ENCODE results near the gene LYRM1. TPM values are rescaled to one million over a fixed set of nuclear protein-coding genes. Genes with fewer than 3 reads are reported as not detected.
"Not testable (repeated sequence)": the region's sequence is repeated elsewhere in the genome, so short reads cannot be mapped to it uniquely, and the experiment has no call there.

The LYRM1 gene
- total RNA-seq, 4 donors from 2014 or later: 31.3 to 68.3 (median 50.3) TPM

GRCh38 chr16:20941636-20941926 is 41.0 kb downstream of the LYRM1 start:
- no peak for TF ChIP-seq CTCF (IDR thresholded peaks at IDR 0.05)
- no peak for ATAC-seq (ENCODE audit: low FRiP score)
- no peak for DNase-seq (ENCODE audit: low spot score)

GRCh38 chr16:20942256-20942655 is 41.7 kb downstream of the LYRM1 start:
- ATAC-seq (ENCODE audit: low FRiP score): no peak
- no peak for DNase-seq (ENCODE audit: low spot score)
- TF ChIP-seq CTCF (IDR thresholded peaks at IDR 0.05): no peak

GRCh38 chr16:20944861-20945574 is 44.4 kb downstream of the LYRM1 start:
- DNase-seq (ENCODE audit: low spot score) (no peak), ATAC-seq (ENCODE audit: low FRiP score) (no peak)
- TF ChIP-seq CTCF (IDR thresholded peaks at IDR 0.05): no peak

GRCh38 chr16:20945575-20945875 is 45.0 kb downstream of the LYRM1 start:
- ATAC-seq (ENCODE audit: low FRiP score); DNase-seq (ENCODE audit: low spot score): not testable (repeated sequence)

- ATAC-seq (ENCODE audit: low FRiP score): no peak
- DNase-seq (ENCODE audit: low spot score): no peak
- no peak for TF ChIP-seq CTCF (IDR thresholded peaks at IDR 0.05)
These were observed 45.6 kb downstream of the LYRM1 start for GRCh38 chr16:20946015-20946629.

- ATAC-seq (ENCODE audit: low FRiP score): no peak
- DNase-seq (ENCODE audit: low spot score): no peak
- no peak for TF ChIP-seq CTCF (IDR thresholded peaks at IDR 0.05)
These were observed 47.9 kb downstream of the LYRM1 start for GRCh38 chr16:20948444-20948843.

GRCh38 chr16:20949660-20950059 is 49.1 kb downstream of the LYRM1 start:
- no peak for TF ChIP-seq CTCF (IDR thresholded peaks at IDR 0.05)
- ATAC-seq (ENCODE audit: low FRiP score): no peak
- no peak for DNase-seq (ENCODE audit: low spot score)
